Measurements from ENCODE around the gene KLHL15.

Gene KLHL15

GRCh38 chrX:24027086-24027485 is at the start of gene KLHL15:
TSS of gene KLHL15 (minus strand) at chrX:24027186. CDS start at chrX:24006693, 20,493 bp downstream.
- no peak for TF ChIP-seq ZBTB7A (IDR thresholded peaks at IDR 0.05; ENCODE audit: low read depth)
- TF ChIP-seq CEBPB (IDR thresholded peaks at IDR 0.05): no peak
- TF ChIP-seq EGR1 (IDR thresholded peaks at IDR 0.05): no peak
- no peak for TF ChIP-seq TCF12 (IDR thresholded peaks at IDR 0.05; ENCODE audit: low read depth)
- TF ChIP-seq NFIC (IDR thresholded peaks at IDR 0.05): no peak
- no peak for TF ChIP-seq USF1 (IDR thresholded peaks at IDR 0.05)
- TF ChIP-seq MAX (IDR thresholded peaks at IDR 0.05): no peak
- TF ChIP-seq REST (IDR thresholded peaks at IDR 0.05; ENCODE audit: low read depth): no peak
- TF ChIP-seq CREB1 (IDR thresholded peaks at IDR 0.05; ENCODE audit: low read depth): no peak
- no peak for TF ChIP-seq EP300 (IDR thresholded peaks at IDR 0.05; ENCODE audit: borderline replicate concordance)
- no peak for TF ChIP-seq YY1 (IDR thresholded peaks at IDR 0.05; ENCODE audit: low read depth)
- no peak for TF ChIP-seq TEAD4 (IDR thresholded peaks at IDR 0.05)
- TF ChIP-seq FOXM1 (IDR thresholded peaks at IDR 0.05; ENCODE audit: borderline replicate concordance, low read depth): no peak
- no peak for TF ChIP-seq TAF1 (IDR thresholded peaks at IDR 0.05; ENCODE audit: low read depth)
- TF ChIP-seq RAD21 (IDR thresholded peaks at IDR 0.05; ENCODE audit: low read depth): no peak

- TF ChIP-seq MAX (IDR thresholded peaks at IDR 0.05) (no peak), EGR1 (IDR thresholded peaks at IDR 0.05) (no peak), FOXM1 (IDR thresholded peaks at IDR 0.05; ENCODE audit: borderline replicate concordance, low read depth) (no peak), ZBTB7A (IDR thresholded peaks at IDR 0.05; ENCODE audit: low read depth) (no peak), USF1 (IDR thresholded peaks at IDR 0.05) (no peak), NFIC (IDR thresholded peaks at IDR 0.05) (no peak), REST (IDR thresholded peaks at IDR 0.05; ENCODE audit: low read depth) (no peak), EP300 (IDR thresholded peaks at IDR 0.05; ENCODE audit: borderline replicate concordance) (no peak), TAF1 (IDR thresholded peaks at IDR 0.05; ENCODE audit: low read depth) (no peak), YY1 (IDR thresholded peaks at IDR 0.05; ENCODE audit: low read depth) (no peak), CREB1 (IDR thresholded peaks at IDR 0.05; ENCODE audit: low read depth) (no peak), RAD21 (IDR thresholded peaks at IDR 0.05; ENCODE audit: low read depth) (no peak), TEAD4 (IDR thresholded peaks at IDR 0.05) (no peak), TCF12 (IDR thresholded peaks at IDR 0.05; ENCODE audit: low read depth) (no peak), CEBPB (IDR thresholded peaks at IDR 0.05) (no peak)
Measured at GRCh38 chrX:24069877-24070276, 42.9 kb upstream of the KLHL15 start.

GRCh38 chrX:24063488-24063887 is 36.5 kb upstream of the KLHL15 start:
- TF ChIP-seq YY1 (IDR thresholded peaks at IDR 0.05; ENCODE audit: low read depth) (no peak), ZBTB7A (IDR thresholded peaks at IDR 0.05; ENCODE audit: low read depth) (no peak), EGR1 (IDR thresholded peaks at IDR 0.05) (no peak), CEBPB (IDR thresholded peaks at IDR 0.05) (no peak), FOXM1 (IDR thresholded peaks at IDR 0.05; ENCODE audit: borderline replicate concordance, low read depth) (no peak), CREB1 (IDR thresholded peaks at IDR 0.05; ENCODE audit: low read depth) (no peak), TCF12 (IDR thresholded peaks at IDR 0.05; ENCODE audit: low read depth) (no peak), EP300 (IDR thresholded peaks at IDR 0.05; ENCODE audit: borderline replicate concordance) (no peak), MAX (IDR thresholded peaks at IDR 0.05) (no peak), RAD21 (IDR thresholded peaks at IDR 0.05; ENCODE audit: low read depth) (no peak), TAF1 (IDR thresholded peaks at IDR 0.05; ENCODE audit: low read depth) (no peak), REST (IDR thresholded peaks at IDR 0.05; ENCODE audit: low read depth) (no peak), TEAD4 (IDR thresholded peaks at IDR 0.05) (no peak), NFIC (IDR thresholded peaks at IDR 0.05) (no peak), USF1 (IDR thresholded peaks at IDR 0.05) (no peak)
